Measurements from ENCODE around the gene CCSER1.
"Not testable (repeated sequence)": the region's sequence is repeated elsewhere in the genome, so short reads cannot be mapped to it uniquely, and the experiment has no call there.

Gene CCSER1

DNA sequence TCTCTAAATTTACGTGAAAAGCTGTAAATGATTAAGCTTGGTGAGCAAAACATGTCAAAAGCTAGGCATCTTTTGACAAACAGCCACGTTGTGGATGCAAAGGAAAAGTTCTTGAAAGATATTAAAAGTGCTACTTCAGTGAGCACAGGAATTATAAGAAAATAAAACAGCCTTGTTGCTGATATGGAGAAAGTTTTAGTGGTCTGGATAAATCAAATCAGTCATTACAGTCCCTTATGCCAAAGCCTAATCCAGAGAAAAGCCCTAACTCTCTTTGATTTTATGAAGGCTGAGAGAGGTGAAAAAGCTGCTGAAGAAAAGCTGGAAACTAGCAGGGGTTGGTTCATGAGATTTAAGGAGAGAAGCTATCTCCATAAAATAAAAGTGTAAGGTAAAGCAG is 487.2 kb downstream of the CCSER1 start:
- H3K27me3 ChIP-seq (replicated peaks; ENCODE audit: control insufficient read depth, insufficient read depth, low read length): no peaks in the 10 kb centered on the region
- peaks cover 8% of the 10 kb centered on the region for H3K9me3 ChIP-seq (ENCODE audit: control insufficient read depth, low read length)
- H3K36me3 ChIP-seq (ENCODE audit: control insufficient read depth, insufficient read depth, low read length, severe bottlenecking): no peaks in the 10 kb centered on the region
- no peak overlapping the region for H3K9ac ChIP-seq (ENCODE audit: low read length)
- no peaks in the 10 kb centered on the region for H3K4me1 ChIP-seq (ENCODE audit: control insufficient read depth, insufficient read depth, low read length)
- no peak overlapping the region for H3K4me3 ChIP-seq (ENCODE audit: low read length)
- no peak for DNase-seq (ENCODE audit: low read depth)

DNA sequence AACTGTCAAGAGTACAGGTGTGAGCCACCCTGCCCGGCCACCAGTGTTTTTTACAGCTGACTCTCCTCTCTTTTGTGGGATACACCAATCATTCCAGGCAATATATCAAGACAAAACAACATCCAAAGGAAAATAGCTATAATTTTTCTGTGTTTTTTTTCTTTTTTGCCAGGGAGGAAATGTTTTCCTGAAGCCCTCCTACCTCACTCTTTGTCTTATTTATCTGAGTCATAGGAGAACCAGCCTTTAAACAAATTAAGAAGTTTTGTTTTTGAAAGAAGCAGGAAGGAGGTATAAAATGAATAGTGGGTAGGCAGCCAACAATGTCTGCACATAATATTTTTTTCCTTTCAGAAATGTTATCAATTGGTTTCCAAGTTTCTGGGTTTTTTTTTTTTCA is 493.9 kb downstream of the CCSER1 start:
- Histone ChIP-seq H3K36me3 (ENCODE audit: control insufficient read depth, insufficient read depth, low read length, severe bottlenecking) (no peaks in the 10 kb centered on the region), H3K27me3 (replicated peaks; ENCODE audit: control insufficient read depth, insufficient read depth, low read length) (no peaks in the 10 kb centered on the region), H3K9me3 (ENCODE audit: control insufficient read depth, low read length) (no peaks in the 10 kb centered on the region), H3K4me1 (ENCODE audit: control insufficient read depth, insufficient read depth, low read length) (no peaks in the 10 kb centered on the region), H3K4me3 (ENCODE audit: low read length) (no peak overlapping the region), H3K9ac (ENCODE audit: low read length) (no peak overlapping the region)
- DNase-seq (ENCODE audit: low read depth): no peak

DNA sequence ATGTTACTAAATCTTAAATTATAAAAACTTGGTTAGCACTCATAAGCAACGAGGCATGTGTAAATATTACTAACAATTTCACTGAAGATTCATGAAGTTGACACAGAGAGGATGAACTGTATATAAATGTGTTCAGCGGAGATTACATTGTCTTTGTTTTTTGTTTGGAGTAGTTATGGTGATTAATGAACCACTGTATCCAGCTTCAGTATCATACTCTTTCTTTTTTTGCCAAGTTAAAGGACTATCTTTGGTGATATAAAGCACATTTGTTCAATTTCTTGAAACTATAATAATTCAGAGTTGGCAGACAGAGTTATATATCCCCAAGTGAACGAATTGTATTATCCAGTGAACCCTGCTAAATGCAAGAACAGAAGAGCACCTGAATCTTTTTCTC is 497.6 kb downstream of the CCSER1 start:
- Histone ChIP-seq H3K9ac (ENCODE audit: low read length) (no peak overlapping the region), H3K9me3 (ENCODE audit: control insufficient read depth, low read length) (no peaks in the 10 kb centered on the region), H3K4me1 (ENCODE audit: control insufficient read depth, insufficient read depth, low read length) (no peaks in the 10 kb centered on the region), H3K27me3 (replicated peaks; ENCODE audit: control insufficient read depth, insufficient read depth, low read length) (no peaks in the 10 kb centered on the region), H3K4me3 (ENCODE audit: low read length) (no peak overlapping the region), H3K36me3 (ENCODE audit: control insufficient read depth, insufficient read depth, low read length, severe bottlenecking) (no peaks in the 10 kb centered on the region)
- no peak for DNase-seq (ENCODE audit: low read depth)

DNA sequence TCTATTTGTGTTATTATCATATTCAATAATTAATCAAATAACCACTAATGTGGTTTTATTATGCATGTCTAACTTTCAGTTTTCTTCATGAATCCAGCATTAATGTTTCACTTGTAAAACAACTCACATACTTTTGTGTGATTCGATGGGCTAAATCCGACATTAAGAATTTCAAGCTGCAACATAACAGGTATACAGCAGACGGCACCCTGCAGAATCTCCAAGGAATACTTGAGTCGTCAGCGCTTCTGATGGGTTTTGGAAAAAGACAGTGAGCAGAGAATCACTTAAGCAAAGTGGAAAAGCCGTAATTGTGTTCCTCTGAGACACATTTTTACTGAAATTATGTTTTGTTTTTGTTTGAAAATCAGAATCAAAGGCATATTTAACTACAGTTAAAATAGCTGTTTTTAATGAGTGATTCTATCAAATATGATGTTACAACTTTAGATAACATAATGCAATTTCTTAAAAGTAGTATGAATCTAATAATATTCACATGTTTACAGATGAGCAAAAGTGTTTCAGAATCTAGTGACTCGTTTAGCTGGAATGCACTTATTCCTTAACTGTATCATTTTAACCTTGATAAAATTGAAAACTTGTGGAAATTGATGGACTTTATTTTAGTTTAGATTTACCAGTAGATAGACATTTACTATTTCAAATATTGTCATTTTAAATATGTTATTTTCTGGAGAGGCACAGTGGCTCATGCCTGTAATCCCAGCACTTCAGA is 514.8 kb downstream of the CCSER1 start:
- H3K9me3 ChIP-seq (ENCODE audit: control insufficient read depth, low read length): no peaks in the 10 kb centered on the region
- DNase-seq (ENCODE audit: low read depth): no peak
- H3K4me3 ChIP-seq (ENCODE audit: low read length): no peak overlapping the region
- no peaks in the 10 kb centered on the region for H3K27me3 ChIP-seq (replicated peaks; ENCODE audit: control insufficient read depth, insufficient read depth, low read length)
- no peaks in the 10 kb centered on the region for H3K36me3 ChIP-seq (ENCODE audit: control insufficient read depth, insufficient read depth, low read length, severe bottlenecking)
- no peaks in the 10 kb centered on the region for H3K4me1 ChIP-seq (ENCODE audit: control insufficient read depth, insufficient read depth, low read length)
- no peak overlapping the region for H3K9ac ChIP-seq (ENCODE audit: low read length)

DNA sequence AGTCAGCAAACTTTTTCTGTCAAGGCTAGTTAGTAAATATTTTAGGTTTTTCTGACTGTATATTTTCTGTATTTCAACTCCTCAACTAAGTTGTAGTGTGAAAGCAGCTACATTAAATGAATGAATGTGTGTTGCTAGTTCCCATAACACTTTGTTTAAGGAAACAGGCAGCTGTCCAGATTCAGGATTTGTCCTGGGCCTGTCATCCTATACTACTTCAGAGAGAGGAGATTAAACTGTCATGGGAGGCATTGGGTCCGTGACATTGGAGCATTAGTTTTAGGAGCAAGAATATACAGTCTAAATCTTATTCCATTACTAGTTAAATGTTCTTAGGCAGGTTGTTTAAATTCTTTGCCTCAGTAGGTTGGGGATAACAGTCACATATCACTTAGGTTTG is 516.0 kb downstream of the CCSER1 start:
- Histone ChIP-seq H3K9me3 (ENCODE audit: control insufficient read depth, low read length) (no peaks in the 10 kb centered on the region), H3K4me1 (ENCODE audit: control insufficient read depth, insufficient read depth, low read length) (no peaks in the 10 kb centered on the region), H3K27me3 (replicated peaks; ENCODE audit: control insufficient read depth, insufficient read depth, low read length) (no peaks in the 10 kb centered on the region), H3K4me3 (ENCODE audit: low read length) (no peak overlapping the region), H3K9ac (ENCODE audit: low read length) (no peak overlapping the region), H3K36me3 (ENCODE audit: control insufficient read depth, insufficient read depth, low read length, severe bottlenecking) (no peaks in the 10 kb centered on the region)
- DNase-seq (ENCODE audit: low read depth): no peak

DNA sequence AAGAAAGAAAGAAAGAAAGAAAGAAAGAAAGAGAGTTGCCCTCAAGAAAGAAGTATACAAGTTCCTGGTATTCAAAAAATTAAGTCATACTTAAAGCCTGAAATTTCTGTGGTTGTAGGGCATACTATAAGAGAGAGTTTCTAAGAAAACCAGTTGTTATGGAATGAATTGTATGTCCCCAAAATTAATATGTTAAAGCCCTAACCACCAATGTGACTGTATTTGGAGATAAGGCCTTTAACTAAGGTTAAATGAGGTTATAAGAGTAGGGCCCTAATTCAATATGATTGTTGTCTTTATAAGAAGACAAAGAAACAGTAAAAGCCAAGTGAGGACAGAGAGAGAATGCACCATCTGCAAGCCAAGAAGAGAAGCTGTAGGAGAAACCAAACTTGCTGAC is 521.1 kb downstream of the CCSER1 start:
- Histone ChIP-seq H3K27me3 (replicated peaks; ENCODE audit: control insufficient read depth, insufficient read depth, low read length) (no peaks in the 10 kb centered on the region), H3K4me3 (ENCODE audit: low read length) (no peak overlapping the region), H3K36me3 (ENCODE audit: control insufficient read depth, insufficient read depth, low read length, severe bottlenecking) (no peaks in the 10 kb centered on the region), H3K9me3 (ENCODE audit: control insufficient read depth, low read length) (no peaks in the 10 kb centered on the region), H3K9ac (ENCODE audit: low read length) (no peak overlapping the region), H3K4me1 (ENCODE audit: control insufficient read depth, insufficient read depth, low read length) (no peaks in the 10 kb centered on the region)
- no peak for DNase-seq (ENCODE audit: low read depth)

DNA sequence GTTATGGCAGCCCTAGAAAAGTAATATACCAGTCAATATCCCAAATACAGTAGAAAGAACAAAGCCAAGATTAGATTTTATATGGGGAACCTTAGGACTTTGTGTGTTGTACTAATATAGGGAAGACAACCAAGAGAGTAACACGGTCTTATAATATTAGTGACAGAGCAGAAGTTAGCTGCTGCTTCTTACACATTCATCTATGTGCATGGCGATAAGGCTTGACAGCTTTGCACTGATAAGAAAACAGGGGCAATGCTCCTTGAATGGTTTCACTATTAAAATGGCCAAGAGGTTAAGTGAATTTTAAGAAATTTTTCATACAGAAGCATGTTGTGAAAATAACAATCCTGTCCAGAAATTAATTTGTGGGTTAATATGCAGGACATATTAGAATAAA is 521.6 kb downstream of the CCSER1 start:
- H3K4me3 ChIP-seq (ENCODE audit: low read length): no peak overlapping the region
- no peaks in the 10 kb centered on the region for H3K4me1 ChIP-seq (ENCODE audit: control insufficient read depth, insufficient read depth, low read length)
- no peaks in the 10 kb centered on the region for H3K9me3 ChIP-seq (ENCODE audit: control insufficient read depth, low read length)
- H3K9ac ChIP-seq (ENCODE audit: low read length): no peak overlapping the region
- H3K27me3 ChIP-seq (replicated peaks; ENCODE audit: control insufficient read depth, insufficient read depth, low read length): no peaks in the 10 kb centered on the region
- no peak for DNase-seq (ENCODE audit: low read depth)
- H3K36me3 ChIP-seq (ENCODE audit: control insufficient read depth, insufficient read depth, low read length, severe bottlenecking): no peaks in the 10 kb centered on the region

DNA sequence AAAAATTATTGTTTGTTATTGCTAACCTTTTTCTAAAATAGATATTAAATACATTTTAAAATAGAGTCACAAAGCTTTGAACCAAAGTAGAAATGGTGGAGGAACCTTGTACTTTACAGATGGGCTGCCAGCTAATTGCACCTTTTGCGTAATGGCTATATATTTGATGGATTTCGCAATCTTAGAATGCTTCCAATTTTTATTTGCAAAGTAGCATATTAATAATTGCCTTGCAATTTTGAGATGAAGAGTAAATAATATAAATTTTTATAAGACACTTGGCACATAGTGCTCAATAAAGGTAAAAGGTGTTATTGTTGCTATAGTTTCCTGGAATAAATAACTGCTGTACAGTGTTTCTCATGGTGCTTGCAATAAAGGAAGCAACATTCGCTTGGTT is 533.5 kb downstream of the CCSER1 start:
- no peaks in the 10 kb centered on the region for H3K27me3 ChIP-seq (replicated peaks; ENCODE audit: control insufficient read depth, insufficient read depth, low read length)
- H3K9ac ChIP-seq (ENCODE audit: low read length): no peak overlapping the region
- DNase-seq (ENCODE audit: low read depth): no peak
- no peaks in the 10 kb centered on the region for H3K4me1 ChIP-seq (ENCODE audit: control insufficient read depth, insufficient read depth, low read length)
- H3K4me3 ChIP-seq (ENCODE audit: low read length): no peak overlapping the region
- no peaks in the 10 kb centered on the region for H3K36me3 ChIP-seq (ENCODE audit: control insufficient read depth, insufficient read depth, low read length, severe bottlenecking)
- no peaks in the 10 kb centered on the region for H3K9me3 ChIP-seq (ENCODE audit: control insufficient read depth, low read length)

DNA sequence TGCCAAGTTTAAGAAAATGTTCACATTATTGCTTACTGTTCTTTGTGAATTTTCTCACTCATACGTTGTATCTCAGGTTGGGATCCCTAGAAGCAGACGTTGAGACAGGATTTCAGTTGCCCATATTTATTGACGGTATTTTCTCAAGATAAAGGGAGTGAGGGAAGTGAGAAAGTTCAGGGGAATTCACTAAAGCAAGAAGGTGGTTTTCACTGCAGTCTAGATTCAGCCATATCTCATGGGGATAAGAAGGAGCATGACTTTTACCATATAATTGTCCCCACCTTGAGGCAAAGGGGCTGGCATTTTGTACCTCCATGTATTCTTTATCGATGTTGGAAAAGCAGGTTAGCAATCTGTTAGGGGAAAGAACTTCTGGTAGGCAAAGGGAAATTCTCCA is 543.0 kb downstream of the CCSER1 start:
- peaks cover 14% of the 10 kb centered on the region for H3K9me3 ChIP-seq (ENCODE audit: control insufficient read depth, low read length)
- H3K4me3 ChIP-seq (ENCODE audit: low read length): no peak overlapping the region
- H3K36me3 ChIP-seq (ENCODE audit: control insufficient read depth, insufficient read depth, low read length, severe bottlenecking): no peaks in the 10 kb centered on the region
- no peaks in the 10 kb centered on the region for H3K4me1 ChIP-seq (ENCODE audit: control insufficient read depth, insufficient read depth, low read length)
- no peaks in the 10 kb centered on the region for H3K27me3 ChIP-seq (replicated peaks; ENCODE audit: control insufficient read depth, insufficient read depth, low read length)
- H3K9ac ChIP-seq (ENCODE audit: low read length): no peak overlapping the region
- no peak for DNase-seq (ENCODE audit: low read depth)

DNA sequence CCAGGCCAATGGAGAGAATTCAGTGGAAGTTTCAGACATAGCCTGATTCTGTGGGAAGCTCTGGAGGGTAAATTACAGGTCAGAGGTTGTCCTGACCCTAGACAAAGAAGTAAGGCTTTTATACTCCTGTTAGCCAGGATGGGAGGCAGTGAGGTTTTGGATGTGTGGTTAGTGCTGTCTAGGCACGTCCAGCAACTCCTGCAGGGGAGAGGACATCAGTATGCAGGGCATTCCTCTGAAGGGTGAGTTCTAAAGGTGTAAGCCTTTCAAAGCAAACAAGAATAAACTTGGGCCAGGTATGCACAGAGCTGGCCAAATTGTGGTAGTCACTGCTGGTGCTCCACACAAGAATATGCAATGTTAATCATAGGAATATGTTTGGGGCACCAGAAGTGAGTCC is 562.5 kb downstream of the CCSER1 start:
- Histone ChIP-seq H3K9me3 (ENCODE audit: control insufficient read depth, low read length) (no peaks in the 10 kb centered on the region), H3K4me1 (ENCODE audit: control insufficient read depth, insufficient read depth, low read length) (no peaks in the 10 kb centered on the region), H3K9ac (ENCODE audit: low read length) (no peak overlapping the region), H3K36me3 (ENCODE audit: control insufficient read depth, insufficient read depth, low read length, severe bottlenecking) (no peaks in the 10 kb centered on the region), H3K4me3 (ENCODE audit: low read length) (no peak overlapping the region), H3K27me3 (replicated peaks; ENCODE audit: control insufficient read depth, insufficient read depth, low read length) (no peaks in the 10 kb centered on the region)
- DNase-seq (ENCODE audit: low read depth): no peak

DNA sequence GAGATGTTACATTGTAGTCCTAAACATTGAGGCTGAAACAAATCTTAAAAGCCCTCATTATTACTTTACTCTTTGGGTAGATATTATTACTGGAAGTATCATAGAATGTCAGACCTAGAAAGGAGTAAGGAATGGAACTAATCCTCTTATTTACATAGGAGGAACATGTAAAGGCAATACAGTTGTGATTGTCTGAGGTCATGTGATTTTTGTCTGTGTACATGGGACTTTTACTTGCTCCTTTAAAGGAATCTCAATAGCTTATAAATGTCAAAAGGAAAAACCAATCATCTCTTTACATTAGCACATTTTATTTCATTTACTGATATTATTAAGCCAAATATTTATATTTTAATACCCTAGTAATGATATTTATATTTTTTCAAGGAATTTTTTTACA is 568.2 kb downstream of the CCSER1 start:
- no peaks in the 10 kb centered on the region for H3K4me1 ChIP-seq (ENCODE audit: control insufficient read depth, insufficient read depth, low read length)
- H3K4me3 ChIP-seq (ENCODE audit: low read length): no peak overlapping the region
- H3K36me3 ChIP-seq (ENCODE audit: control insufficient read depth, insufficient read depth, low read length, severe bottlenecking): no peaks in the 10 kb centered on the region
- no peaks in the 10 kb centered on the region for H3K27me3 ChIP-seq (replicated peaks; ENCODE audit: control insufficient read depth, insufficient read depth, low read length)
- no peak for DNase-seq (ENCODE audit: low read depth)
- H3K9me3 ChIP-seq (ENCODE audit: control insufficient read depth, low read length): no peaks in the 10 kb centered on the region
- no peak overlapping the region for H3K9ac ChIP-seq (ENCODE audit: low read length)

DNA sequence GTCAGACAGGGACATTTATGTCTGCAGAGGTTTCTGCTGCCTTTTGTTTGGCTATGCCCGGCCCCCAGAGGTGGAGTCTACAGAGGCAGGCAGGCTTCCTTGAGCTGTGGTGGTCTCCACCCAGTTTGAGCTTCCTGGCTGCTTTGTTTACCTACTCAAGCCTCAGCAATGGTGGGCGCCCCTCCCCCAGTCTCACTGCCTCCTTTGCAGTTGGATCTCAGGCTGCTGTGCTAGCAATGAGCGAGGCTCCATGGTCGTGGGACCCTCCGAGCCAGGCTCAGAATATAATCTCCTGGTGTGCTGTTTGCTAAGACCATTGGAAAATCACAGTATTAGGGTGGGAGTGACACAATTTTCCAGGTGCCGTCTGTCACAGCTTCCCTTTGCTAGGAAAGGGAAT is 578.3 kb downstream of the CCSER1 start:
- not testable (repeated sequence) for H3K4me1 ChIP-seq (ENCODE audit: control insufficient read depth, insufficient read depth, low read length); H3K4me3 ChIP-seq (ENCODE audit: low read length); DNase-seq (ENCODE audit: low read depth); H3K9me3 ChIP-seq (ENCODE audit: control insufficient read depth, low read length); H3K36me3 ChIP-seq (ENCODE audit: control insufficient read depth, insufficient read depth, low read length, severe bottlenecking); H3K27me3 ChIP-seq (replicated peaks; ENCODE audit: control insufficient read depth, insufficient read depth, low read length); H3K9ac ChIP-seq (ENCODE audit: low read length)

Data from adipocyte (in vitro differentiated cells).